ENCODE data around the gene ADCY2. TPM values are rescaled to one million over a fixed set of nuclear protein-coding genes. Genes with fewer than 3 reads are reported as not detected.

The ADCY2 gene
- total and polyA plus RNA-seq, 9 of the 15 experiments (the other 6 are each of a cell fraction or from before 2014, with no cell fraction given) = 0.01 to 0.15 (median 0.03) TPM; not detected in 5

DNA sequence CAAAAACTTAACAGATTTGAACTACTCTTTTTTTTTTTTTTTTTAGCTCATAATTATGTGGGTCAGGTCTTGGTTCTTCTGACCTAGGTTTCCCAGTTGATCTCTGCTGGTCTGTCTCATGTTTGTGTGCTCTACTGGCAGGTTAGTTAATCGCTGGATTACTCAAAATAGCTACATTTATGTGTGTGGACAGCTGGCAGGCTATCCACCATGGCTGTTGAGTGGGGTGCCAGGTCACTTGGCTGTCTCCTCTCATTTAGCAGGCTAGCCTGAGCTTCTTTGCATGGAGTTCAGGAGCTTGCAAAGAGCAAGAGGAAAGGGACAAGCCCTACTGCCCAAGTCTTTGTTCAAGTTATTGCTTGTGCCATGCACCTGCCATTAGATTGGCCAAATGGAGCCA, 9.3 kb downstream of the ADCY2 start:
- ATAC-seq = no peak
- ChIA-PET CTCF (ENCODE audit: low intra/inter-chr PET ratio) (no interaction called here), POLR2A (interaction anchor here (0.7 kb wide), 1 partner anchor 103 kb away, joined by 3 read pairs; no protein-coding TSS in a partner anchor)
- H2AFZ ChIP-seq (ENCODE audit: low read depth, low read length) = no peak overlapping the region
- H3K27ac ChIP-seq (ENCODE audit: extremely low read depth, low read depth, low read length) = no peak overlapping the region
- no peaks in the 10 kb centered on the region for H3K79me2 ChIP-seq (ENCODE audit: control insufficient read depth, insufficient read depth, low read length)
- H3K36me3 ChIP-seq (ENCODE audit: control insufficient read depth, insufficient read depth, low read length) = no peaks in the 10 kb centered on the region
- H3K9ac ChIP-seq (ENCODE audit: insufficient read depth in 1 of 2, low read depth in 2 of 2, low read length in 2 of 2) = no peak overlapping the region
- no peaks in the 10 kb centered on the region for H4K20me1 ChIP-seq (replicated peaks; ENCODE audit: control insufficient read depth, insufficient read depth, low read length)
- WGBS (ENCODE audit: insufficient coverage, low coverage, missing lambda C conversion rate) = 0% methylated on average over 1 of the region's 1 CpG
- BruUV-seq (replicated peaks) = no TSS peak
- in situ Hi-C loops (cut with MboI) (no loop called here), intact Hi-C loops (cut with micrococcal nuclease) (no loop called here)
- H3K4me3 ChIP-seq = no peak overlapping the region
- H3K4me1 ChIP-seq (replicated peaks in 1 of 2; ENCODE audit: control insufficient read depth in 2 of 2, insufficient read depth in 2 of 2, low read length in 2 of 2) = no peaks in the 10 kb centered on the region
- no peak for DNase-seq (ENCODE audit: extremely low read depth in 1 of 4, low spot score in 3 of 4)
- FAIRE-seq = no peak
- H3K4me2 ChIP-seq (ENCODE audit: insufficient read depth, low read length) = no peak overlapping the region
- no peaks in the 10 kb centered on the region for H3K9me1 ChIP-seq (ENCODE audit: control insufficient read depth, insufficient read depth, low read length)
- no peaks in the 10 kb centered on the region for H3K9me3 ChIP-seq (replicated peaks; ENCODE audit: control insufficient read depth, insufficient read depth, low read depth, low read length)
- H3K27me3 ChIP-seq (ENCODE audit: control insufficient read depth in 2 of 2, insufficient read depth in 2 of 2, low read length in 2 of 2) = no peaks in the 10 kb centered on the region
- TF ChIP-seq FOXK1 (CRISPR knock-in tag; IDR thresholded peaks at IDR 0.05; ENCODE audit: borderline replicate concordance) = no peak
- TF ChIP-seq ETV5 (CRISPR knock-in tag; IDR thresholded peaks at IDR 0.05; ENCODE audit: low read depth) = no peak
- no peak for TF ChIP-seq TOE1 (IDR thresholded peaks at IDR 0.05; ENCODE audit: borderline replicate concordance)
- TF ChIP-seq TOE1 (CRISPR knock-in tag; IDR thresholded peaks at IDR 0.05; ENCODE audit: borderline replicate concordance, low read depth) = no peak
- TF ChIP-seq ZNF263 (CRISPR knock-in tag; IDR thresholded peaks at IDR 0.05; ENCODE audit: borderline replicate concordance) = no peak

GRCh38 chr5:7410936-7411511, 15.1 kb downstream of the ADCY2 start:
- H3K4me3 ChIP-seq = no peak overlapping the region
- FAIRE-seq = no peak
- no peak for ATAC-seq
- H2AFZ ChIP-seq (ENCODE audit: low read depth, low read length) = no peak overlapping the region
- WGBS (ENCODE audit: insufficient coverage, low coverage, missing lambda C conversion rate) = 2% methylated on average over 5 of the region's 5 CpGs
- no peaks in the 10 kb centered on the region for H4K20me1 ChIP-seq (replicated peaks; ENCODE audit: control insufficient read depth, insufficient read depth, low read length)
- DNase-seq (ENCODE audit: extremely low read depth in 1 of 4, low spot score in 3 of 4) = no peak
- no peaks in the 10 kb centered on the region for H3K4me1 ChIP-seq (replicated peaks in 1 of 2; ENCODE audit: control insufficient read depth in 2 of 2, insufficient read depth in 2 of 2, low read length in 2 of 2)
- TF ChIP-seq STAT5A (IDR thresholded peaks at IDR 0.05; ENCODE audit: borderline replicate concordance, low read length) (no peak), FIP1L1 (IDR thresholded peaks at IDR 0.05; ENCODE audit: low read depth, low read length, poor library complexity, severe bottlenecking) (no peak), ZNF23 (CRISPR knock-in tag; IDR thresholded peaks at IDR 0.05) (no peak)
- no peak overlapping the region for H3K27ac ChIP-seq (ENCODE audit: extremely low read depth, low read depth, low read length)
- no peak overlapping the region for H3K9ac ChIP-seq (ENCODE audit: insufficient read depth in 1 of 2, low read depth in 2 of 2, low read length in 2 of 2)
- intact Hi-C loops (cut with micrococcal nuclease) = no loop called here
- H3K36me3 ChIP-seq (ENCODE audit: control insufficient read depth, insufficient read depth, low read length) = no peaks in the 10 kb centered on the region
- ChIA-PET CTCF (ENCODE audit: low intra/inter-chr PET ratio) (no interaction called here), POLR2A (interaction anchor here (0.7 kb wide), 1 partner anchor 35 kb away, joined by 3 read pairs; no protein-coding TSS in a partner anchor)
- BruUV-seq (replicated peaks) = no TSS peak
- no peaks in the 10 kb centered on the region for H3K9me3 ChIP-seq (replicated peaks; ENCODE audit: control insufficient read depth, insufficient read depth, low read depth, low read length)
- H3K4me2 ChIP-seq (ENCODE audit: insufficient read depth, low read length) = no peak overlapping the region
- no peaks in the 10 kb centered on the region for H3K79me2 ChIP-seq (ENCODE audit: control insufficient read depth, insufficient read depth, low read length)
- peaks cover 0 to 20% of the 10 kb centered on the region in 2 experiments; a peak in 2 of 5 replicates for H3K27me3 ChIP-seq (ENCODE audit: control insufficient read depth in 2 of 2, insufficient read depth in 2 of 2, low read length in 2 of 2)
- H3K9me1 ChIP-seq (ENCODE audit: control insufficient read depth, insufficient read depth, low read length) = no peaks in the 10 kb centered on the region
- in situ Hi-C loops (cut with MboI) = no loop called here

Measured in K562 (cell line).